SU-DHL-6 (cell line): Measurements from ENCODE around the gene STK17A.

Source experiments
- CTCF ChIP-seq: fragments of 200-600 bp; sonication (generic); IDR thresholded peaks from one replicate; pipeline ENCODE4 v1.5.1; 2017; ENCODE audit warnings: antibody characterized with exemption, mild to moderate bottlenecking, low read length, moderate library complexity; ENCODE audit not compliant: insufficient read depth, poor library complexity, severe bottlenecking
- EZH2phosphoT487 ChIP-seq: fragments of 200-600 bp; sonication (generic), shearing (Covaris generic); conservative IDR thresholded peaks from 2 replicates; pipeline ENCODE4 v1.6.1; 2018; ENCODE audit warnings: mild to moderate bottlenecking, antibody characterized with exemption, low read length, moderate library complexity, mixed read lengths

GRCh38 chr7:43535031-43535451 is 47.9 kb upstream of the STK17A start:
- TF ChIP-seq EZH2phosphoT487 (no peak), CTCF (no peak)
